ENCODE measurements around the gene TAS1R1. TPM values are rescaled to one million over a fixed set of nuclear protein-coding genes. Genes with fewer than 3 reads are reported as not detected.
A peak's percentile ranks its signal among the peaks of the same experiment; 100 is the strongest.

The TAS1R1 gene
- total RNA-seq, 2 experiments from 2014 or later, result 0.07 TPM; not detected in 1

GRCh38 chr1:6601049-6601922, 46.2 kb downstream of the TAS1R1 start:
- DNase-seq, result peak; percentile 94
- CTCF ChIA-PET, result interaction anchor here (0.5 to 3.6 kb wide), 7 partner anchors 12 to 84 kb away, joined by 3 to 14 read pairs (median 3); partner anchors contain the start of genes NOL9, PHF13 and ZBTB48
- Mint-ChIP-seq H3K36me3 (ENCODE audit: low read depth) (peaks cover 26% of the 10 kb centered on the region), H3K4me3 (peak overlapping the region; percentile 97), H3K27ac (peak overlapping the region; percentile 94), H3K4me1 (peaks cover 40% of the 10 kb centered on the region), H3K9me3 (ENCODE audit: low read depth) (no peaks in the 10 kb centered on the region), H3K27me3 (no peaks in the 10 kb centered on the region)
- POLR2A ChIA-PET, result interaction anchor here (0.6 to 1.6 kb wide), 7 partner anchors 10 to 26 kb away, joined by 3 to 6 read pairs (median 4); partner anchors contain the start of genes PHF13 and ZBTB48
- ATAC-seq, result peak; percentile 80
- intact Hi-C loops (cut with DNase I, micrococcal nuclease), result loop anchor here (1.0 to 10.0 kb wide), 10 partner anchors 12 to 1364 kb away; partner anchors contain the start of genes NOL9 (in 2 of the 2), ICMT (in 1 of the 2), NPHP4 (in 1 of the 2) and PARK7 (in 1 of the 2)

GRCh38 chr1:6601923-6602668, 47.0 kb downstream of the TAS1R1 start:
- Mint-ChIP-seq H3K27me3 (no peaks in the 10 kb centered on the region), H3K4me3 (peak overlapping the region; percentile 97), H3K36me3 (ENCODE audit: low read depth) (peaks cover 23% of the 10 kb centered on the region), H3K9me3 (ENCODE audit: low read depth) (no peaks in the 10 kb centered on the region), H3K27ac (peak overlapping the region; percentile 94), H3K4me1 (peaks cover 35% of the 10 kb centered on the region)
- DNase-seq (peak; percentile 60), ATAC-seq (peak; percentile 25)
- ChIA-PET CTCF (interaction anchor here (0.6 to 3.6 kb wide), 5 partner anchors 12 to 48 kb away, joined by 3 to 14 read pairs (median 3); partner anchors contain the start of genes NOL9, PHF13 and ZBTB48), POLR2A (interaction anchor here (0.6 to 1.6 kb wide), 5 partner anchors 10 to 208 kb away, joined by 3 to 6 read pairs (median 4); partner anchors contain the start of genes ACOT7 and PHF13)
- intact Hi-C loops (cut with DNase I, micrococcal nuclease), result loop anchor here (1.0 to 10.0 kb wide), 16 partner anchors 11 to 1363 kb away; partner anchors contain the start of genes CAMTA1 (in 2 of the 2), NOL9 (in 2 of the 2), DNAJC11 (in 1 of the 2) and ICMT (in 1 of the 2)

GRCh38 chr1:6602669-6603237, 47.6 kb downstream of the TAS1R1 start, which contains the start of gene KLHL21:
KLHL21 (minus strand) TSS chr1:6602869; CDS start chr1:6602817, 52 bp downstream.
- no peaks in the 10 kb centered on the region for H3K9me3 Mint-ChIP-seq (ENCODE audit: low read depth)
- POLR2A ChIA-PET, result interaction anchor here (0.7 to 1.6 kb wide), 4 partner anchors 9 to 209 kb away, joined by 3 to 6 read pairs (median 4); partner anchors contain the start of genes ACOT7 and PHF13
- peak; percentile 45 for ATAC-seq
- peak; percentile 93 for DNase-seq
- H3K4me1 Mint-ChIP-seq, result peaks cover 30% of the 10 kb centered on the region
- peak within 1 kb of the TSS; percentile 97 for H3K4me3 Mint-ChIP-seq
- CTCF ChIA-PET, result interaction anchor here (1.4 kb wide), 2 partner anchors 10 to 43 kb away, joined by 6 to 11 read pairs; no protein-coding TSS in a partner anchor
- intact Hi-C loops (cut with DNase I, micrococcal nuclease), result loop anchor here (1.0 to 10.0 kb wide), 14 partner anchors 11 to 1362 kb away; partner anchors contain the start of genes CAMTA1 (in 2 of the 2), ACOT7 (in 1 of the 2), DNAJC11 (in 1 of the 2) and ICMT (in 1 of the 2)
- peaks cover 17% of the 10 kb centered on the region for H3K36me3 Mint-ChIP-seq (ENCODE audit: low read depth)
- H3K27me3 Mint-ChIP-seq, result no peaks in the 10 kb centered on the region
- H3K27ac Mint-ChIP-seq, result peak within 1 kb of the TSS; percentile 95

DNA sequence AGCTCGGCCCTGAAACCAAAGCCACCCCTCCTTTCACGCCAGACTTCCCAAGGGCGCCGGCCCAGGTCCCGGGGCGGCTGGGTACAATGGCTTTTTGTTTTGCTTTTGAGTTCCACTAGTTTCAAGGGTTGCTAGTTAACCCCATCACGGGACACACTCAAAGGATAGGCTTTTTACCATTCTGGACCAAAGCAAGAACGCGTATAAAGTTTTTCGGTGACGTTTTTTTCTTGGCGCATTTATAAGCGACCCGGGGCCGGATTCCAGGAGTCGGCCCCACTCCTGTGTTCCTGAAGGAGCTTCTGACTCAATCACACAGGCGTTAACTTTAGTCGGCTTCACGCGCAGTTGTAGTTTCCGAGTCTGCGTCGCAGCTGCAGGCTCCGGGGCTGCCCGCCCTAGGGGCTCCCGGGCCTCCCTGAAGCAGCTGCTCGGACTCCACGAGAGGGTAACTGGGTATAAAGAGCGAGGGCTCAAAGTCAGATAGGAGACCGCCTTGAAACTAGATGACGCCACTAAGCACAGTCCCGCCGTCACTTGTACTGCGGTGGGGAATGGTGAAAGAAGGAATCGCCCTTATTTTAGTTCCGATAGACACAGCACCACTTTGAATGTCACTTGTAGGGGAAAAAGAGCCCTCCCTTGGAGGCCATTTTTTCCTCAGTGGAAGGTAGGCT, 48.3 kb downstream of the TAS1R1 start:
- ChIA-PET CTCF (interaction anchor here (1.2 to 1.4 kb wide), 2 partner anchors 9 to 13 kb away, joined by 3 to 11 read pairs; no protein-coding TSS in a partner anchor), POLR2A (interaction anchor here (0.6 to 1.2 kb wide), 4 partner anchors 9 to 21 kb away, joined by 3 to 6 read pairs (median 4); partner anchors contain the start of gene THAP3)
- peak; percentile 73 for DNase-seq
- intact Hi-C loops (cut with DNase I, micrococcal nuclease), result loop anchor here (1.0 to 10.0 kb wide), 12 partner anchors 10 to 1361 kb away; partner anchors contain the start of genes ACOT7 (in 1 of the 2), CAMTA1 (in 1 of the 2), ICMT (in 1 of the 2) and NOL9 (in 1 of the 2)
- H3K27me3 Mint-ChIP-seq, result no peaks in the 10 kb centered on the region
- peak overlapping the region; percentile 70 for H3K4me3 Mint-ChIP-seq
- ATAC-seq, result peak; percentile 21
- H3K9me3 Mint-ChIP-seq (ENCODE audit: low read depth), result no peaks in the 10 kb centered on the region
- peaks cover 27% of the 10 kb centered on the region for H3K4me1 Mint-ChIP-seq
- peak overlapping the region; percentile 95 for H3K27ac Mint-ChIP-seq
- peaks cover 14% of the 10 kb centered on the region for H3K36me3 Mint-ChIP-seq (ENCODE audit: low read depth)

DNA sequence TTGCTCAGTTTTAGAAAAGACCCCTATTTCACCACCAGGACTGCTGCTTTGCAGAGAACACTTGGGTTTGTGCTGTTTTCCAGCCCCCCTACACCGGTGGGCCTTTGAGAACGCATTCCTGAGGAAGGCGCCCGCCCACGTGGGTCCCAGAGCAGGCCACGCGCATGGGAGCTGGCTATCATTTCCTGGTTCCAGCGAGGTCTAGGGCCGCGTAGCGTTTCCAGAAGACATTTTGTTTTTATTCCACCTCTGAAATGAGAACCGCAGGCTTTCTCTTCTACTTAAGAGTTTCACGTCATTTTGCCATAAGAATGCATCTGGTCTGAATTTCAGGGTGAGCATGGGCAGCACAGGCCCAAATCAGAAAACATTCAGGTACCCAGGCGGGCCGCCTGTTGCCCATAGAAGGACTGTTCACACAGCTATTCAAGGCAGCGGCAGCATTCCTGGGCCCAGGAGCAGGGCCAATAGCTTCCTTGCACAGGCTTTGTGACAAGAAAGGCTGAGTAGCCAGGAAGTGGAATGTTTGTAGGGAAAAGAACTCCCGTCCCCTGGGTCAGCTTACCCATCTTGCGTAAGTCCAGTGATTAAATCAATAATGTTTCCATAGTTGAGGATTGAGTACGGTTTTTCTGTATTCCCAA, 48.9 kb downstream of the TAS1R1 start:
- peak overlapping the region; percentile 70 for H3K4me3 Mint-ChIP-seq
- H3K4me1 Mint-ChIP-seq, result peaks cover 21% of the 10 kb centered on the region
- peak overlapping the region; percentile 95 for H3K27ac Mint-ChIP-seq
- H3K36me3 Mint-ChIP-seq (ENCODE audit: low read depth), result peaks cover 14% of the 10 kb centered on the region
- intact Hi-C loops (cut with DNase I, micrococcal nuclease), result loop anchor here (1.0 to 10.0 kb wide), 12 partner anchors 9 to 1361 kb away; partner anchors contain the start of genes ACOT7 (in 1 of the 2), CAMTA1 (in 1 of the 2), ICMT (in 1 of the 2) and NOL9 (in 1 of the 2)
- H3K9me3 Mint-ChIP-seq (ENCODE audit: low read depth), result no peaks in the 10 kb centered on the region
- ChIA-PET CTCF (interaction anchor here (0.7 to 1.4 kb wide), 4 partner anchors 8 to 115 kb away, joined by 3 to 11 read pairs (median 4); no protein-coding TSS in a partner anchor), POLR2A (interaction anchor here (0.6 to 1.2 kb wide), 4 partner anchors 8 to 21 kb away, joined by 3 to 6 read pairs (median 4); partner anchors contain the start of gene THAP3)
- DNase-seq (peak; percentile 48), ATAC-seq (no peak)
- H3K27me3 Mint-ChIP-seq, result no peaks in the 10 kb centered on the region

DNA sequence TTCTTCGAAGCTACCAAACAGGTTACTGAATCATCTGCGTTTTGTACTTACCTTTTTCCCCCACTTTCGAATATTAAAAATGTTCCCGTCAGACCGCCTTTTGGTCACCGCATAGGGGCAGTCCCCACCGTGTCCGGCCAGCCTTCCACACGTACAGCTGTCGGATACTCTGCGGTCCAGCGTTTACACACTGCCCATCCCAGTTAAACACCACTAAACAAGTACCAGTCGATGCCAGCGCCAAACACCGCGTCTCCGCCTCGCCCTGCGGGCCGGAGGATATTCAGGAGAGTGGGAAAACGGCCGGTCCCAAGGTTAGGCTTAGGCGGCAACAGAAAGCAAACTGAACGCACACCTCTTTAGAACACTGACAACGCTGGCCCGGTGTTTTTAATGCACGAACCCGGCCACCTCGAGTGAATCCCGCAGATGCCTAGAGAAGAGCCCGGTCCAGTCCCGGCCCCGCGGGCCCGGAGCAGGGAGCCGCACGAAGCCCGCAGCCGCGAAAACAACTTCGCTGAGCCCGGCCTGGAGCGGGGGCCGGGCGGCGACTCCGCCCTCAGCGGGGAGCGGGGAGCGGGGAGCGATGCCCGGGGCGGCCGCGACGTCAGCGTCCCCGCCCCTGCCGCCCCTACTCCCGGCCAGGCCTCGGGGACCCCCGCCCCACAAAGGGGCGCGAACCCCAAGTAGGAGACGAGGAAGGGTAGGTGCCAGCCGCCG, 57.7 kb downstream of the TAS1R1 start:
- peak overlapping the region; percentile 80 for H3K4me3 Mint-ChIP-seq
- no peaks in the 10 kb centered on the region for H3K27me3 Mint-ChIP-seq
- H3K4me1 Mint-ChIP-seq, result peaks cover 20% of the 10 kb centered on the region
- ChIA-PET POLR2A (interaction anchor here (0.8 to 1.2 kb wide), 4 partner anchors 9 to 12 kb away, joined by 3 to 6 read pairs (median 4); partner anchors contain the start of gene KLHL21), CTCF (interaction anchor here (1.7 kb wide), 1 partner anchor 9 kb away, joined by 11 read pairs; no protein-coding TSS in a partner anchor)
- peak overlapping the region; percentile 87 for H3K27ac Mint-ChIP-seq
- ATAC-seq, result peak; percentile 40
- intact Hi-C loops (cut with DNase I, micrococcal nuclease), result loop anchor here (1.0 kb wide), 9 partner anchors 10 to 414 kb away; partner anchors contain the start of genes CAMTA1 (in 1 of the 2), DNAJC11 (in 1 of the 2), NOL9 (in 1 of the 2) and RPL22 (in 1 of the 2)
- H3K36me3 Mint-ChIP-seq (ENCODE audit: low read depth), result peaks cover 5% of the 10 kb centered on the region
- H3K9me3 Mint-ChIP-seq (ENCODE audit: low read depth), result no peaks in the 10 kb centered on the region
- no peak for DNase-seq

- CTCF ChIA-PET, result interaction anchor here (1.1 kb wide), 1 partner anchor 12 kb away, joined by 3 read pairs; no protein-coding TSS in a partner anchor
- intact Hi-C loops (cut with DNase I, micrococcal nuclease), result loop anchor here (1.0 kb wide), 9 partner anchors 10 to 414 kb away; partner anchors contain the start of genes CAMTA1 (in 1 of the 2), DNAJC11 (in 1 of the 2), NOL9 (in 1 of the 2) and RPL22 (in 1 of the 2)
- peaks cover 6% of the 10 kb centered on the region for H3K36me3 Mint-ChIP-seq (ENCODE audit: low read depth)
- H3K4me3 Mint-ChIP-seq, result peak within 1 kb of the TSS; percentile 80
- DNase-seq (peak; percentile 100), ATAC-seq (peak; percentile 98)
- POLR2A ChIA-PET, result interaction anchor here (0.8 to 1.2 kb wide), 2 partner anchors 9 to 12 kb away, joined by 4 to 6 read pairs; no protein-coding TSS in a partner anchor
- no peaks in the 10 kb centered on the region for H3K9me3 Mint-ChIP-seq (ENCODE audit: low read depth)
- peak within 1 kb of the TSS; percentile 87 for H3K27ac Mint-ChIP-seq
- H3K27me3 Mint-ChIP-seq, result no peaks in the 10 kb centered on the region
- H3K4me1 Mint-ChIP-seq, result peaks cover 20% of the 10 kb centered on the region
Measured at GRCh38 chr1:6613361-6614018, 58.4 kb downstream of the TAS1R1 start, which contains the start of gene PHF13. PHF13 (plus strand) TSS chr1:6613731; CDS start chr1:6614067, 336 bp downstream.
